Globus pallidus (tissue), 1 donor: Measurements from ENCODE around the gene ARHGEF26.
"Not testable (repeated sequence)": the region's sequence is repeated elsewhere in the genome, so short reads cannot be mapped to it uniquely, and the experiment has no call there.

ENCODE experiments used
- DNase-seq: peaks from one replicate; pipeline ENCODE4 v3.0.0-alpha.2; 2015; ENCODE audit warnings: low spot score

The ARHGEF26 gene, protein sequence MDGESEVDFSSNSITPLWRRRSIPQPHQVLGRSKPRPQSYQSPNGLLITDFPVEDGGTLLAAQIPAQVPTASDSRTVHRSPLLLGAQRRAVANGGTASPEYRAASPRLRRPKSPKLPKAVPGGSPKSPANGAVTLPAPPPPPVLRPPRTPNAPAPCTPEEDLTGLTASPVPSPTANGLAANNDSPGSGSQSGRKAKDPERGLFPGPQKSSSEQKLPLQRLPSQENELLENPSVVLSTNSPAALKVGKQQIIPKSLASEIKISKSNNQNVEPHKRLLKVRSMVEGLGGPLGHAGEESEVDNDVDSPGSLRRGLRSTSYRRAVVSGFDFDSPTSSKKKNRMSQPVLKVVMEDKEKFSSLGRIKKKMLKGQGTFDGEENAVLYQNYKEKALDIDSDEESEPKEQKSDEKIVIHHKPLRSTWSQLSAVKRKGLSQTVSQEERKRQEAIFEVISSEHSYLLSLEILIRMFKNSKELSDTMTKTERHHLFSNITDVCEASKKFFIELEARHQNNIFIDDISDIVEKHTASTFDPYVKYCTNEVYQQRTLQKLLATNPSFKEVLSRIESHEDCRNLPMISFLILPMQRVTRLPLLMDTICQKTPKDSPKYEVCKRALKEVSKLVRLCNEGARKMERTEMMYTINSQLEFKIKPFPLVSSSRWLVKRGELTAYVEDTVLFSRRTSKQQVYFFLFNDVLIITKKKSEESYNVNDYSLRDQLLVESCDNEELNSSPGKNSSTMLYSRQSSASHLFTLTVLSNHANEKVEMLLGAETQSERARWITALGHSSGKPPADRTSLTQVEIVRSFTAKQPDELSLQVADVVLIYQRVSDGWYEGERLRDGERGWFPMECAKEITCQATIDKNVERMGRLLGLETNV

GRCh38 chr3:154120961-154121700, at the start of gene ARHGEF26:
Gene ARHGEF26, plus strand, starts transcription at chr3:154121390. Its CDS starts 603 bp downstream, at chr3:154121993.
- peak; percentile 73 for DNase-seq

DNA sequence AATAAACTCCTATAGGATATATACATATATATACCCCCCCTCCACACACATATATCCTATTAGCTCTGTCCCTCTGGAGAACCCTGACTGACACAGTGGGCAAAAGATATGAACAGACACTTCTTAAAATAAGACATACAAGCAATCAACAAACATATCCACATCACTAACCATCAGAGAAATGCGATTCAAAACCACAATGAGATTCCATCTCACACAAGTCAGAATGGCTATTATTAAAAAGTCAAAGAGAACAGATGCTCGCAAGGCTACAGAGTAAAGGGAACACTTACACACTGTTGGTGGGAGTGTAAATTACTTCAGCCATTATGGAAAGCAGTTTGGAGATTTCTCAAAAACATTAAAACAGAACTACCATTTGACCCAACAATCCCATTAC, 46.2 kb upstream of the ARHGEF26 start:
- no peak for DNase-seq

DNA sequence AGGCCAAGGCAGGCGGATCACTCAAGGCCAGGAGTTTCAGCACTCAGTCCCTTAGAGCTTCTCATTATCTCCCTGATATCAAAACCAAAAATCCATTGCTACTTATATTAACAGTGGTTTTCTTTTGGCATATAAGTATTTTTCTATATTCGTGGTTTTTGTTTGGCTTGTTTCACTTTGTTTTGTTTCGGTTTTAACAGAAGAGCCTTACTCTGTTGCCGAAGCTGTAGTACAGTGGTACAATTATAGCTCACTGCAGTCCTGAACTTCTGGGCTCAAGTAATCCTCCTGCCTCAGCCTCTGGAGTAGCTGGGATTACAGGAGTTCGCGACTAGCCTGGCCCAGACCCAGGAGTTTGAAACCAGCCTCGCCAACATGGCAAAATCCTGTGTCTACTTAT, 42.5 kb upstream of the ARHGEF26 start:
- DNase-seq, result no peak

GRCh38 chr3:154081305-154081704, 39.9 kb upstream of the ARHGEF26 start:
- no peak for DNase-seq

DNA sequence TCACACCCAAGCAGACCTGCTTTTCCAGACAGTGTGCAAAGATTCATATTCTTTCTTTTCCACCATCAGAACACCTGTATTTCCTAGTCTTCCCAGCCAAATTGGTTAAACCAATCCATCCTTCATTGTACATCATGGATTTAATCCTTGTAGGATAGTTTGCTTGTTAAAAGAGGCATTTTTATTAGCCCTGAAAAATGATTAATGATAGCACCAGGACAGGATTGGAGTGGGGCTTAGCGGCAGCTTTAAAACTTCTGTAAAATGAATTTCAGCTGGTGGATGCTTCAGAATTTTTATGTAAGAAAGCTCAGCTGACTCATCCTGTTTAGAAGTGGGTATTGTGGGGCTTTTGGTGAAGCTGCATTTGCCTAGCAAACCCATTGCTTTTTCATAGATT, 36.1 kb upstream of the ARHGEF26 start:
- no peak for DNase-seq

DNA sequence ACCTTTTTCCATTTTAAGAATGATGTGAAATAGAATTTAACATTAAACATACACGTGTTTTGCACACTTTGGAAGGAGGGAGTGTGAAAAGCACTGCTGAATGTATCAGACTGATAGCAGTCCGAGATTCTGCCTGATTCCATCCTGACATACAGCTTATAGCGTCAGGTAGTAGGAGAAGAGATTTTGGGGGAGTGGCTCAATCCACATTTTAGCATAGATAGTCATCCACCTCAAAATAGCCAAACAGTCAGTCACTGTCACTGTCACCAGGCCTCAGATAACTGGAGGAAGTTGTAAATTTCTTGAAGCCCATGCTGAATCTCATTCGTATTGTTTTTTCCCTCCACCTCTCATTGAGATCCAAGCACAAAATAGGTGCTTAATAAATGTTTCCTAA, 35.4 kb upstream of the ARHGEF26 start:
- no peak for DNase-seq

DNA sequence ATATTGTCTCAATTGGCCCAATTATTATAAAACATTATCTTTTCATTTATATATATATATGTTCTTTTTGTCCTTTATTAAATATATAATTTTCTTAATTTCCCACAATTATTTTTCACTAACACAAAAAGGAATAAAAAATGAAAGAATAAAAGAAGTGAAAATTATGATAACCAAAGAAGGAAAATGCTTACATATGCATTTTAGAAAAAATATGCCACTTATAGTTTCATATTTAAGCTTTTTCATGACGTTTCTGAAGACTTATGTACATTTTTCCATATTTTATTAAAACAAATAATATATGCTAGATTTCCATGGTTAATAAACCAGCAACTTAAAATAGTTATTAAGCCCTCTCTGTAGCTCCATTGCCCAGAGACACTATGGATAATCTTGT, 34.9 kb upstream of the ARHGEF26 start:
- no peak for DNase-seq

DNA sequence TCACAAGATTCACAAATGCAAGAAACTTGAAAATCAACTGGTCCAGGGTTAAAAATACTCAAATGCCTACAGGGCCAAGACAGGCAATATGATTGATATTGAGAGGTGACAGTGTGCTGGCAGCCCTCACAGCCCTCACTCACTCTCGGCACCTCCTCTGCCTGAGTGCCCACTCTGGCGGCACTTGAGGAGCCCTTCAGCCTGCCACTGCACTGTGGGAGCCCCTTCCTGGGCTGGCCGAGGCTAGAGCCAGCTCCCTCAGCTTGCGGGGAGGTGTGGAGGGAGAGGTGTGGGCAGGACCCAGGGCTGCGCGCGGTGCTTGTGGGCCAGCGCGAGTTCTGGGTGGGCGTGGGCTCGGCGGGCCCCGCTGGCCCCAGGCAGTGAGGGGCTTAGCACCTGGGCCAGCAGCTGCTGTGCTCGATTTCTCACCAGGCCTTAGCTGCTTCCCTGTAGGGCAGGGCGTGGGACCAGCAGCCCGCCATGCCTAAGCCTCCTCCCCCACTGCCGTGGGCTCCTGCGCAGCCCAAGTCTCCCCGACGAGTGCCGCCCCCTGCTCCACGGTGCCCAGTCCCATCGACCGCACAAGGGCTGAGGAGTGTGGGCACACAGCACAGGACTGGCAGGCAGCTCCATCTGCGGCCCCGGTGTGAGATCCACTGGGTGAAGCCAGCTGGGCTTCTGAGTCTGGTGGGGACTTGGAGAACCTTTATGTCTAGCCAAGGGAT, 33.3 kb upstream of the ARHGEF26 start:
- not testable (repeated sequence) for DNase-seq

DNA sequence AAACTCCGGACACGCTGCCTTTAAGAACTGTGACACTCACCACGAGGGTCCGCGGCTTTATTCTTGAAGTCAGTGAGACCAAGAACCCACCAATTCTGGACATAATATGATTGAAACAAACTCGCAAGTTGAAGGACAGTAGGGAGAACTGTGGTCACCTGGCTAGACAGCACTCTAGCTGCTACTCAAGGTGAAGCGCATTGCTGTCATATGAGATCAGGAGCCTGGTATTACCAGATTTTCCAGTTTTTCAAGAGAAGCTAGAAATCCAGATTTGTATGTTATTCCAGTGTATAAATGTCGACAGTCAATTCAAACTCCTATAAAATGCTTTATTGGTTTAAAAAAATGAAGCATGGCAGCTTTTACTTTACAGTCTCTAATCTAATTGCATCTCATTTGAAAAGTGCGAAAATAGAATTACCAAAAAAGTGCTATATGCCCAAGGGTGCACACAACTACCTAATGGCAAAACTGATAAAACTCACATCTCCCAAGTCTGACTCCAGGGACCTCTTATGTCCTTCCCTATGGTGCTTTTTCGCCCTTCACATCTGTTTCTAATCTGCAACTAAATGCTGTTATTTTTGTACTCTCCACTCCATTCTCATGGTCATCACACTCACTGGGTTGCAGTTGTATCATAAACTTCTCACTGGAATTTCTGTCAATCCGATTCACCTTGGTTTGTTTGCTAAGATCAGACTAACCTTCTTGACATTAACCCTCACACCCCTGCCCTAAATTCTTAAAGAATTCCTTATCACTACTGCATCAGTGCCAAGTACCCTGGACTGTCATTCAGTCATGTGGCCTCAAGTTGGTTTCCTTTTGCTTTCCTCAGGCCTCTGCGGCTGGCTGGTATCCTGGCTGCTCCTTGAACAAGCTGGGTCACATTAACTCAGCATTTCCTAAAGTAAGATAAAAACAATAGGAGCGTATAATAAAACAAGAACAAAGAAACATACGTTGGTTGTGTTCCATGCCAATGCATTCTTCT, 31.5 kb upstream of the ARHGEF26 start:
- no peak for DNase-seq

DNA sequence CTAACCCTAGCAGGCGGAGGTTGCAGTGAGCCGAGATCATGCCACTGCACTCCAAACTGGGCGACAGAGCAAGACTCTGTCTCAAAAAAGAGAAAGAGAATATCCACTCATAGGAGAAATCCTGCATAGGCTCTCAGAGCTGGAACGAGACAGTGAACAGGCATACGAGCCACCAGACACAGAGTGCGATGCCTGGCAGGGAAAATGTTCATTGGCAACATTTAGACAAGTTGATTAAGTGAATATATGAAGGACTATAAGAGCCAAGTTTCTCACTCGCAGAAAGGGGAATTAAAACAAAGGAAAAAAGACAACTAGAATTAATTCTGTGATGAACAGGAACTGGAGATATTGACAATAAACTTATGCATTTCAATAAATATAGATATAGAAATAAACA, 27.1 kb upstream of the ARHGEF26 start:
- DNase-seq, result no peak

DNA sequence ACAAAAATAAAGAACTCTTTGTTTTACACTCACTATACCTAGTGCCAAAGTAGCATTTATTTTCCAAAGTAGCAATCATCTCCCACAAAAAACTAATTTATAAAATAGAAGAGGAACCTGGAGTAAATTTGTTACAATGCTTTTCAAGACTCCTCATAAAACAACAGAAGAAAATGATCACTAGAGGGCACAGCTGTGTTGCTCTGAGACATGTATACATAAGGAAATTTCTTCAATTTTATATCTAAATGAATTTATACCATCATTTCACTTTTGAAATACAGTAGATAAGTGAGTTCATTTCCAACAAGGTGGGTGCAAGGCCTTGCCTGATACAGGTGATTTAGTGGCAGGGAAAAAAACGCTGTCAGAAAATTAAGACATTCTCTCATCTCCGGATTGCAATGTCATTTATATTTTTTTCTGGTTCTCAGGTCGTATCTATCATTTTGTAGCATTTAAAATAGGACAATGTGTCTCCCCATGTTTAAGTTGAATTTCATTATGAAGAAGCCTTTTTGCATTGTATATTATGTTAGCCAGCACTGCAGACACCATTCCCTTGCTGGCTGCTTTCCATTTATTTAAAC, 25.3 kb upstream of the ARHGEF26 start:
- peak; percentile 10 for DNase-seq

DNA sequence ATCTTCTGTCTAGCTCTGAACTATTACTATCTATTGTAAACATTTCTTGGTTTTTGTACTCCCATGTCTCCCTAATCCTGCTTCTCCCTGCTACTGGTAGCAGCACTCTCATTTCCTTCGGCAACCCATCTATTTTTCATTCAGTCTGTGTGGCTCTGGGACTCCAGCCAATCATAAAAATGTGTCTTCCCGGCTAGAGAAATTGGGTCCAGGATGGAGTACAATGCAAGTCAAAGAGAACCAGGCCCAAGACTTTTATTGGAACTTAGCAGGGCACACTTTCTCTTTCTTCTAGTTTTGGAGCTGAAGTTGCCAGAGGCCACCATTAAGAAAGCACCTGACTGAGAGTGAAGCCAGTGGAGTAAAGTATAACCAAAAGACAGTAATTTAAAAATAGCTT, 22.8 kb upstream of the ARHGEF26 start:
- DNase-seq, result peak; percentile 50

DNA sequence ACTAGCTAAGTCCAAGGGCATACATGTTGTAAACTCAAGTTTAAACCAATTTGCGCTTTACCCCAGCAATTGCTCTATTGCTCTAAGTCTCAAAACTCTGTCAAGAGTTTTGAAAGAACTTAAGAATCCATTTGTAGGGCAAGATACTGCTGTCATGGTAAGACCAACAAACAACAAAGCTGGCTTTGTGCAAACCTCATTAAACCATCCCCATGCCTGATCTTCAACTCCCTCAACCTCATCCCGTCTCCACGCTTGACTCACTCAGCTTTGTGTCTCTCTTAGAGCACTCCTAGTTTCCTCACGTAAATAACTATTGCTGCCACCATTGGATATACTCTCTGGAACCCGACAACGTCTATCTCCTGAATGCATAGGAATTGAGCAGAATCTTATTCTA, 20.6 kb upstream of the ARHGEF26 start:
- no peak for DNase-seq

DNA sequence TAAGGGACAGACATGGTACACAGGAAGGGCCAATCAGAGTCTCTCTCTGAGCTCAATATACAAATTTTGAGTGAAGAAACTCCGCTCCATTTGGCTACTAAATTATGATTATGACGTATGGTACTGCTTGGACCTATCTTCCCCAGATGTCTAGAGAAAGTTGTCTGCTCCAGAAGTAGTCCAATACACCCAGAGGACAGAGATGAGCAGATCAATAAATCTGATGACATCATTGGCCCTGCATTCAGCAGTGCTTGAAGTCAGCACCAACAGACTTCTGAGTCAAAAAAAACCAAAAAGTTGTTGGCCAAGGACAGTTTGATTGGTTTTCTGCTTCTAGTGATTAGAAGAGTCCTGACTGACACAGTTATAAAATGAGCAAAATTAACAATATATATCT, 19.9 kb upstream of the ARHGEF26 start:
- DNase-seq, result no peak

DNA sequence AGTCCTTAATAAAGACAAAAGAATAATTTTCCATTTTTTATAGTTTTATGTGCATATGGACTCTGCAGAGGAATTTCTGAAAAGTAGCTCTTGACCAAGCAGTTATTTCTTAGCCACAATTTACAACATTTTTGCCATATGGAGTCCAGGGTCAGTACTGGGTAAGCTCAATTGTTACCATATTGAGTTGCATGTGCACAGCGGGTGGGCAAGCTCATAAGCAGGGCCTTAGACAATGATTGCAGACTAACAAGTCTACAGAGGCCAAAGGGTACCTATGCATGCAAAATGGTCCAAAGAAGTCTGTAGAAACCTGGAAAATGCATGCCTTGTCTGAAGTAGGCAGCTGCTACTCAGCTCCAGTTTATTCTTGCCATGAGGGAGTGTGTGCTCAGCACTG, 19.0 kb upstream of the ARHGEF26 start:
- DNase-seq, result no peak

DNA sequence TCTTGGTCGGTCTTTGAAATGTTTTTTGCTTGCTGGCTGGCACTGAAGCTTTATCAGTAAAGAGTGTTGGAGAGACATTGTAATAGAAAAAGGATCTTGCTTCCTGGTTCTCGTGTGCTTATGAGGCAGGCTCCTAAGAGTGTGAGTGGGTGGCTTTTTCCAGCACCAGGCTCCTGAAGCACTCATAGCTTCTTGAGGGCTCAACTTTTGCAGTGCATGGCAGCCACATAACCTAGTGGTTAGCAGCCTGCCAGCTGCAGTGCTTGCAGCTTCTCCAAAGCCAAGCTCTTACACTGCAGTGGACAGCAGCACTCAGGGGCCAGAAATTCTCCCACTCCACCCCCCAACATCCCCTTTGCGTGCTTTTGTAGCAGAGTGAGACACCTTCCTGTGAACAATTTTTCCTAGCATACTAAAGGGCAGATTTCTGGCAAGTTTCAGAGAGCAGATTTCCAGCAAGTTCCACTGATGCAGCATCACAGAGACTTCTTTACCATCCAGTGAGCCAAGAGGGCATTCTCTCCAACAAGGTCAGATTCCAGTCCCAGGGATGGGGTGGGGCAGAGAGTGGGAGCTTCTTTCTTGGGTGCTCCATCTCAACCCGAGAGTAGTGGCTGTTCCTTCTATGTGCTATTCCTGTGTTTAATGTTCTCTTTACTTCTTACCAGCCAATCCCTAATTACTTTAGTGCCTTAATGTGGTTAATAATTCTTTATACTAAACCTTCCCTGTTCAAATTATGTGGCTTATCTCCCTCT, 15.8 kb upstream of the ARHGEF26 start:
- DNase-seq, result no peak

- no peak for DNase-seq
Measured at GRCh38 chr3:154111365-154111935, 9.7 kb upstream of the ARHGEF26 start.

DNA sequence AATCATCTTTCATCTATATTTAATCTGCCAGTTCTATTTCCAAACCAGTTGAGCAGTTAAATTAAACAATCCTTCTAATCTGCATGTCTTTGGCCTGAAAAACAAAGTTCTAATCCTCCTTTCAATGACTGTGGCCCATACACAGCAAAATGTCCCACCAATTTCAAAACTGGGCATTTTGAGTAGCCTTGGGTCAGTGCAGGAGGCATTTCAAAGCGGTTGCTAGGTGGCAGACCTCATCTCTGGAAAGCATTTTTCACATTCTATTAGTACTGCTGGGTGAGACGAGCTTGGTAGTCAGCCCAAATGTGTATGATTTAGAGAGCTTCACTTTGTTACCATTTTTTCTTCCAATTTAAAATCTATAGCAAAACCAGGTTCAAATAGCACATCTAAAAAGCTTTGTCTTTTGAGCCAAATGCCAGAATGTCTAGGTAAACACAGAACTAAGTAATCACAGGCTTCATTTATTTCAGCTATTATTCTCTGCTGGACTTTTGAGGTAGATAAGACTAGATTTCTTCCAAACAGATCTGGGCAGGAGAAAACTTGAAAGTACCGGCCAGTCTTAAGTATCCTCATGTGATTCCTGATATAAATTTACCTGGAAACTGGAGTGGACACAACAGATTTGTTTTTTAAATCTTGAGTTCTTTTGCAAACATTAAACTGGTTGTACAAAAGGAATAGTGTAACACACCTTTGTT, 8.9 kb upstream of the ARHGEF26 start:
- no peak for DNase-seq
